Activated CD8-positive, alpha-beta memory T cell treated with anti-CD3 and anti-CD28 coated beads for 48 hours (primary cell): Measurements from ENCODE around the gene CORO2B.

ENCODE experiments used
- DNase-seq, 3 experiments: peaks; one replicate each; pipeline ENCODE4 v3.0.0-alpha.2; 2020; ENCODE audit warnings: low read depth in 2 of 3, low spot score in 2 of 3

Gene CORO2B

GRCh38 chr15:68696414-68697363 lies 117.9 kb downstream of the CORO2B start:
- no peak for DNase-seq

- DNase-seq = no peak
Measured at GRCh38 chr15:68697711-68698690, 119.2 kb downstream of the CORO2B start.

- DNase-seq = no peak
Measured at GRCh38 chr15:68698708-68699107, 119.9 kb downstream of the CORO2B start.

GRCh38 chr15:68699124-68699880 lies 120.5 kb downstream of the CORO2B start:
- DNase-seq = no peak

GRCh38 chr15:68699881-68700454 lies 121.2 kb downstream of the CORO2B start:
- no peak for DNase-seq

GRCh38 chr15:68700455-68701123 lies 121.8 kb downstream of the CORO2B start:
- DNase-seq = no peak

GRCh38 chr15:68701886-68702285 lies 123.1 kb downstream of the CORO2B start:
- DNase-seq = no peak

- no peak for DNase-seq
Measured at GRCh38 chr15:68704496-68705021, 125.8 kb downstream of the CORO2B start.

GRCh38 chr15:68706256-68706655 lies 127.5 kb downstream of the CORO2B start:
- DNase-seq = no peak

GRCh38 chr15:68706931-68707330 lies 128.1 kb downstream of the CORO2B start:
- no peak for DNase-seq

- no peak for DNase-seq
Measured at GRCh38 chr15:68707386-68707785, 128.6 kb downstream of the CORO2B start.

GRCh38 chr15:68709876-68710275 lies 131.1 kb downstream of the CORO2B start:
- no peak for DNase-seq

- DNase-seq = no peak
Measured at GRCh38 chr15:68710536-68710935, 131.7 kb downstream of the CORO2B start.

- DNase-seq = no peak
Measured at GRCh38 chr15:68711406-68711805, 132.6 kb downstream of the CORO2B start.

- no peak for DNase-seq
Measured at GRCh38 chr15:68712886-68713285, 134.1 kb downstream of the CORO2B start.

GRCh38 chr15:68713874-68714273 lies 135.1 kb downstream of the CORO2B start:
- no peak for DNase-seq

GRCh38 chr15:68715111-68715510 lies 136.3 kb downstream of the CORO2B start:
- no peak for DNase-seq

- no peak for DNase-seq
Measured at GRCh38 chr15:68717951-68718350, 139.2 kb downstream of the CORO2B start.

GRCh38 chr15:68718468-68718867 lies 139.7 kb downstream of the CORO2B start:
- DNase-seq = no peak

GRCh38 chr15:68719051-68719450 lies 140.3 kb downstream of the CORO2B start:
- no peak for DNase-seq
